Cortex of kidney (tissue), 1 donor: ENCODE results near the gene ZNF23.

ENCODE experiments used
- DNase-seq: peaks from one replicate; lab custom pipeline; 2025; lab: John Stamatoyannopoulos, UW

ZNF23 gene

DNA sequence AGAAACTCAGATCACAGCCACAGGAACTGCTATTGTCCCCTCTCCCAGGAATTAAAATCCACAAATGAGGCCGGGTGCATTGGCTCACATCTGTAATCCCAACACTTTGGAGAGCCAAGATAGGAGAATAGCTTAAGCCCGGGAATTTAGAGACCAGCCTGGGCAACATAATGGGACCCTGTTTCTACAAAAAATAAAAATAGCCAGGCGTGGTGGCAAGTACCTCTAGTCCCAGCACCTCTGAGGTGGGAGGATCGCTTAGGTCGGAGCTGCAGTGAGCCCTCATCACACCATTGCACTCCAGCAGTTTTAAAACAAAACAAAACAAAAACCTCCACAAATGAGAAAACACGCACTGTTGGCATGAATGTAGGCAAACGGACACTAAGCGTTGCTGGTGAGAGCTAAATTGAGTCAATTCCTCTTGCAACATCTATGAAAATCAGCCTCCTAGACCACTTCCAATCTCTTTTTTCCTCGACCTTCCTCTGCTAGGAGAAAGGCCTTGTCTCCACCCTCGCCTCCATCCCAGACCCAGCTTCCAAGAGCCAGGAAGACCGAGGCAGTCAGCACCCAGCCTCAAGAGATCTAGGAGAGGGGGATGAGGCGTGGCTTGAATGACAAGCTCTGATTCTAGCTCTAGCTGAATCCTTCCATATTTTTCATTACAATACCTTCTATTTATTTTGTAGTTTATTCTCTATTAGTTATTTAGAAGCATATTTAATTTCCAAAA is 35.0 kb downstream of the ZNF23 start:
- no peak for DNase-seq

DNA sequence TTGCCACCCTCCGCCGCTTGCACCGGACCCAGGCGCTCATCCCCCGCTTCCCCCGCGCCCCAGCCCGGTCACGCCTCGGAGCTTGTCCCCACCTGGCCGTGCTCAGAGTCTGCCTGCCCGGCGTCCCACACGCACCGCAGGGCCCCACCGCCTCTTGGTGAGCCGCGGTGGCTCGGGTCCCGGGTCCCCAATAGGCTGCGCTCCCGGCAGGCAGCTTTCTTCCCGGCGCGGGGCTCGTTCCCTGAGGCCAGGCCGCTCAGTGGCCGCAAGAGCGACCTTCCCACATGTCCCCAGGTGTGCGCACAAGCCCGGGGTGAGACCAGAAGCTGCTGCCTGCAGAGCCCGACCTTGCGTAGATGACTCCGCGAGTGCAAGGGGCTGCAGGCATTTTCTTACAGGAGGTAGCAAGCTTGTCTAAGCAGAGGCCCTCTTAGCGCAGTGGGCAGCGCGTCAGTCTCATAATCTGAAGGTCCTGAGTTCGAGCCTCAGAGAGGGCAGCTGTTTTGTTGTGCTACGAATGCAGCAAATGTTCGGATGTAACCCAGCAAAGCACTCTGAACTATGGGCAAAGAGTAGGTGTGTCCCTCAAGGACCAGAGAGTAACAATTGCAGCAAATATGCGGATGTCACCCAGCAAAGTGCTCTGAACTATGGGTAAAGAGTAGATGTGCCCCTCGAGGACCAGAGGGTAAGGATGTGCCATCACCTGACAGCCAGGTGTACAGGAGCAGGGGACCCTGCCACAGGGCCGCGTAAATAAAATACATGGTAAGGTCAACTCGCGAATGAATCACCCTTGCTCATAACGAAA is 35.8 kb downstream of the ZNF23 start:
- no peak for DNase-seq

GRCh38 chr16:71425746-71426068 is 36.3 kb downstream of the ZNF23 start:
- no peak for DNase-seq

- no peak for DNase-seq
Observed at GRCh38 chr16:71424626-71425025, 37.4 kb downstream of the ZNF23 start.

DNA sequence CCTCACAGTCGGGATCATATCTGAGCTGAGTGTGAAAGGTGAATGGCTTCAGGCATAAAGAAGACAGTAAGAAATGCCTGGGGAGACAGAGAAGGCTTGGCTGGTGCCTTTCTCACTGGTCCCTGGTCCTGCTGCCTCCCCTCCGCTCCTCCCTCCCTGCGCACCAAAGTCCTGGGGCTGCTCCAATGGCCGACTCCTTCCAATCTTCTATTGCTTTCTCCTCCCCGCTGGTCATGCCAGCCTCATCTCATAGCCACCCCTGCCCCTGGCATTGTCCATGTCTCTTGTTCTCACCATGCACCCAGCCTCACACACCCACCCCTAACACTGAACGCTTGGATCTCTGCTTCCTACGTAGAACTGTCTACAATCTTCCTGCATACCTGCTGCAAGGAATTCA is 38.2 kb downstream of the ZNF23 start:
- DNase-seq: no peak

DNA sequence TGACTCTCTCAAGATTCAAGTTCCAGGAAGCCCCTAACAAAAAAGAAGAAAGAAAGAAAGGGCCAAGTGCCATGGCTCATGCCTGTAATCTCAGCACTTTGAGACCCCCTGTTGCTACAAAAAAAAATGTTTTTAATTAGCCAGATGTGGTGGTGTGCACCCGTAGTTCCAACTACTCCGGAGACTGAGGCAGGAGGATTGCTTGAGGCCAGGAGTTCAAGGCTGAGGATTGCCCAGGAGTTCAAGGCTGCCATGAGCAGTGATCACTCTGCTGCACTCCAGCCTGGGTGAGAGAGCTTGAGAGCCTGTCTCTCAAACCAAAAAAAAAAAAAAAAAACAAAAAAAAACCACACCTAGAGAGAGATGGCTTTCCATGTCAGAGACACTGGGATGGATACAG is 39.0 kb downstream of the ZNF23 start:
- no peak for DNase-seq

DNA sequence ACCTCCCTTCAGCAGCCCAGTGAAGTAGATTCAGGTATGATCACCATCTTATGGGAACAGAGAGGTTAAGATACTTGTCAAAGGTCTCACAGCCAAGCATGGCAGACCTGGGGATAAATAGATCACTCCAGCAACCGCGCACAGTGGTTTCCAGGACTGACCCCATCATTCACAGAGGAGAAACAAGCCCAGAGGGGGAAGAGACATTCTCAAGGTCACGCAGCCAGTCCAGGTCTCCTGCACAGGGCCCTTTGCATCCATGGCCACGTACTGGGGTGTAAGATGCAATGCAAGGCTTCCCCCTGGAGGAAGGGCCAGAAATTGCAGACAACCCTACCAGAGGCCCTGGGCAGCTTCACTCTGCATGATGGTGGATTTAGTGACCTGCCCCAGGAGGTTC is 40.1 kb downstream of the ZNF23 start:
- no peak for DNase-seq

GRCh38 chr16:71414038-71414437 is 48.0 kb downstream of the ZNF23 start:
- no peak for DNase-seq

- no peak for DNase-seq
Observed at GRCh38 chr16:71413341-71413740, 48.7 kb downstream of the ZNF23 start.

DNA sequence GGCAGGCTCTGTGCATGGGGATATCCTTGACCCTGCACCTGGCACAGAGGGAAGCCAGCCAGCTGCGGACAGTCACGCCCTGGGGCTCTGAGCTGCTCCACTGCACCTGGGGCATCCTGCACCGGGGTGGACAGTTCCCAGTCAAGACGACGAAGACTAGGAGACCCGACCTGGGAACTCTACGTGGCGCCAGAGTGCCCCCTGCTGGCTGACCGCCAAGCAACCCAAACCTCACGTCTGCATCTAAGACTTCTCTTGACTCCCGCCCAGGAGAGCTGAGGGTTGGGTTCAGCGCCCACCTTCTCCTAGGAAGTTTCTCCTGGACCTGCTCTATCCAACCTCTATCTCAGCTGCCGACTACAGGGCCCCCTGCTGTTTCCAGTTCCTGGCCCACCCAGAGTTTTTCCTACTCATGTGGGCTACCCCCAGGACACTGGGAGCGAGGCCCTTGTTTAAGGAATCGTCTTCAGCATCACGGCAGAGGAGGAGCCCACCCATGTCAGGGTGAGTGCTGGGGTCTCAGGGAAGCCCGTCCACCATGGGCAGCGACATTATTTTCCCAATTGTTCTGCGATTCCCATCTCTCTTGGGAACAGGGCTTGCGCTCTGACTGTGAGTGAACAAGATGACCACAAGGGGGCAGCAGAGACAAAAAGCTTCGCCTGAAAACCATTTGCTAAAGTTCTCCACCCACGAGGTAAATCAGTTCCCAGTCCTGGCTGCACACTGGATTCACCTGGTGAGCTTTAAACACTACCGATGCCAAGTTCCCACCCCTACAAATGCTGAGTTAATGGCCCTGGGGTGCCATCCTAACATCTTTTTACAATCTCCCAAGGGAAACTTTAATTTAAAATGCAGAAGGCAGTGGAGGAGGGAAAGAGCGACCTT is 49.5 kb downstream of the ZNF23 start:
- no peak for DNase-seq

DNA sequence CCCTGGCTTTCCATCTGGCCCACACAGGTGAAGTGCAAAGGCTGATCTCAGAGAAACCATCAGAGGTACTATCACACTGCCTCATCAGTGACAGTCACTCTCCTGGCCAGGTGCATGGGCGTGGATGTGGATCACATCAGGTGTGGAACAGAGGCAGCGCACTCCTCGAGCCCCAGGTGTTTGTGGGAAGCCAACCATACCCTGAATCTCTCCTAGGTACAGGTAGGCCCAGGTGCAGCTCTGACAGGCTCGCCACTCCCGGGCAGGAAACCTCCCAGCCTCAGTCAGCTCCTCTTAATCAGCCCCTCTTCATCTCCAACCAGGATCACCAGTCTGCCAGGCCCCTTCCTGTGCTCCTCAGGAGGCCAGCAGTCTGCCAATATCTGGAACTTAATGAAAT is 51.9 kb downstream of the ZNF23 start:
- DNase-seq: no peak

DNA sequence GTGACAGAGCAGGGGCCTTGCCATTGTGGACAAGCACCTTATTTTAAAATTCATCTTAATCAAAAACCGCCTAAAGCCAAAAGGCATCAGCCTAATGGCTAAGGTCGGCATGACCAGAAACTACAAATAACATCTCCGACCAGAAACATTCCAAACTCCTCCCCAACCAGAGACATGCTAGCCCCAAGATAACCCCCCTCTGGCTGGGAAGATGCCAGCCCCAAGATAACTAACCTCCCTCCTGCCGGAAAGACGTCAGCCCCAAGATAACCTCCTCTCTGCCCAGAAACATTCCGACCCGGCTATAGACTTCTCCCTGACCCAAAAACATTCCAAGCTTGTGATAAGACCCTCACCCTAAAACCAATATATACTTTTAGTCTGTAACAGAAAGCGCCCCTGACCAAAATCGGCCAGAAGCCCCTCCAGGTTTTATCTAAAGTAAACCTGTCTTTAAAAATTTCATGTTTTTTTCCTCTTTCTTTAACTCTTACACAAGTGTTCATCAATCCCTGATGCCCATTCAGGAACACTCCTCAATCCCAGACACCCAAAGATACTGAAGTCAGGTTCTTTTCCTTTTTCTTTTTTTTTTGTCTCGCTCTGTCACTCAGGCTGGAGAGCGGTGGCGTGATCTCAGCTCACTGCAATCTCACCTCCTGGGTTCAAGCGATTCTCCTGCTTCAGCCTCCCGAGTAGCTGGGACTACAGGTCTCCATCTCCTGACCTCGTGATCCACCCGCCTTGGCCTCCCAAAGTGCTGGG is 52.9 kb downstream of the ZNF23 start:
- no peak for DNase-seq

DNA sequence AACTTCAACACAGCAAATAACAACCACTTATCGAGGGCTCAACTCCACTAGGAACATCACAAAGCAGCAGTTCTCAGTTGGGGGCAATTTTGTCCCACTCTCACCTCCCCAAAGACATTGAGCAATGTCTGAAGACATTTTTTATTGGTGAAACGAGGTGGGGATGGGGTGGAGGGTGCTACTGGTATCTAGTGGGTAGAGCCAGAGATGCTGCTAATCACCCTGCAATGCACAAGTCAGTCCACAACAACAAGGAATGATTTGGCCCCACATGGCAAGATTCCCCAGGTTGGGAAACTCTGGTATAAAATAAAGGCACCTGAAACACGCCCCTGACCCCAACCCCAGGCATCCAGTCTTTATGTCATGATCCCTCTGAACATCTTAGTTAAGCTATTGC is 53.5 kb downstream of the ZNF23 start:
- no peak for DNase-seq

DNA sequence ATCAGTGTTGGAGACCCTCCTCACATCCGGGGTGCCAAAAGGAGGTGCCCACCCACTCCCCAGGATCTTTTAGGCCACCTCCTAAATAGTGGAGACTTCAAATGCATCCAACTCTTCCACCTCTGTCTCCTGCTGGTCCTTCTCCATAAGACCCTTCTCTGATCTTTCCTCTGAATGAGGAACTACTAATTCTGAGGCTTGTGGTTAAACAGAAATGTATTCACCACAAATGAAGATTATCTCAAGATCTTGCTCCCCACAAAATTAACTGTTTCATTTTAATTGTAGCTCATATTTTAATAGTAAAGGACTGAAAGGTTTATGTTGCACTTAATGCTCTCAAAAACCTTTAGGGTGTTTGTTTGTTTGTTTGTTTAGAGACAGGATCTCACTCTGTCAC is 54.3 kb downstream of the ZNF23 start:
- no peak for DNase-seq

DNA sequence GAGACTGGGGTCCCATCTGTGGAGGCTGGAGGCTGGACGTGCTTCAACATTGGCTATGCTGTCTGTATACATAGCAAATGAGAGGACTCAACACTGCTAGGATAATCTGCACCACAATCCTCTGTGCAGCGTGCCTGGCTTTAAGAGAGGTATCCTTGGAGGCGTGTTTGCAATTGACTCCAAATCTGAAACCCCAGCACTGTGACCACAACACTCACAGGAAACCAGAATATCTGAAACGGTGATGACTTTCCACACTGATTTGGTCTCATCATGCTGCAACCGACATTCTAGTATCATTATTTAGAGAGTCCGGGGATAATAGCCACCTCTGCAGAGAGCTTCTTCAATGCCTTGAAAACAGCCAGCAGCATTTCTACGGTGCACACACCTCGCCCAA is 55.3 kb downstream of the ZNF23 start:
- DNase-seq: no peak

DNA sequence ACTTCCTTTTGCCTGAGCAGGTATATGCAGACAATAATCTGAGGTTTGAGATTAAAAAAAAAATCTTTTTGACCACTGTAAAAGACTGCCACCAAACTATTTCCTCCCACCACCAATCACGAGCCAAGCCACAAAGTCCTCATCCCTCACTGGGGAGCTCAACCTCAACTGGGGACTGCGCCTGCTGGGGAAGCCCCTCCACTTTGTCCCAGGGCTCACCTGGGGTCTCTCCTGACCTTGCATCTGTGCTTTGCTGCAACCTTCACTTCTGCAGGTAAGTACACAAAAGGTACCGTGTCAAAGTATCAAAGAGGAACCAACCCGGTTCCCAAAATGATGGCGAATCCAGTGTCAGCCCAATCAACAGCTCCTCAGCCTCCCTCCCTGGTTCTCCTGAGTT is 55.7 kb downstream of the ZNF23 start:
- DNase-seq: no peak

DNA sequence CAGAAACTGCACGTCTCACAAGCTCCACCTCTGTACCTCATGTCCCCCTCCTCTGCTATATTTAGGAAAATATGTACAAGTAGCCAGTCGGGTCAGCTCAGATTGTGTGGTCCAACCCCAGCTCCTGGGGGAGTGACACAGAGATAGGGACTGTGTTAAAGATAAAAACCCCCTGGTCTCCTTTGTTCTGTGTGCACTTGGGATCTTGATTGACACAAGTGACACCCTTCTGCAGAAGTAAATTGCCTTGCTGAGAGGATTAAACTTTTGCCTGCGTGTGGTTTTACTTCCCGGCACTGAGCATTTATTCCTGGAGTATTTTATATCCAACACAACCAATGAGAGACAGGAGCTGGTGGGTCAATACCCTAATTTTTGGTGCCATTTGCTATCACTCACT is 57.7 kb downstream of the ZNF23 start:
- no peak for DNase-seq

GRCh38 chr16:71402674-71403073 is 59.4 kb downstream of the ZNF23 start:
- no peak for DNase-seq

DNA sequence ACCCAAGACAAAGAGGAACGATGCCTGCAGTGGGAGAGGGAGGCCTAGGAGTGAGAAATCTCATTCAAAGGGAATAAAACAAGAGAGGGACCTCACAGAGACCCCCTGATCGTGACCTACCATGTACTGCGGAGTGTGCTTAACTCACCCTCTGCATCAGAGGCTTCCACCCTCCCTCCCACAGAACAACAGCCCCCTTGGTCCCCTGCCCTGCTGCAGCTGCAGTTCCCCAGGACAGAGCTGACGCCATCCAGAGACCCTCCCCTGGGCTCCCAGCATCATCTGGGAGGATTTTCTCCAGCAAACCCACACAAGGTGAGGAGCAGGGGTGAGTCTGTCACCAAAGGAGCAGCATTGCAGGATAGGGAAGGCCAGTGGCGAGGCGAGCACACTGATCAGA is 60.0 kb downstream of the ZNF23 start:
- DNase-seq: no peak

- no peak for DNase-seq
Observed at GRCh38 chr16:71399801-71400563, 62.1 kb downstream of the ZNF23 start.
